ENCODE results near the gene ODF2L.

GRCh38 chr1:86430376-86430775, 34.3 kb upstream of the ODF2L start:
- TF ChIP-seq CTCF (IDR thresholded peaks at IDR 0.05; ENCODE audit: poor library complexity) (no peak), EZH2phosphoT487 (IDR thresholded peaks at IDR 0.05; ENCODE audit: low read depth, severe bottlenecking, unreplicated experiment) (no peak), EZH2 (IDR thresholded peaks at IDR 0.05; ENCODE audit: borderline replicate concordance) (no peak)
